GM13977 (cell line): ENCODE results near the gene HCFC1R1.

Experiments used
- DNase-seq: peaks from one replicate; pipeline ENCODE4 v3.0.0; 2012; ENCODE audit warnings: low spot score
- in situ Hi-C: fragments of 300-500 bp; cut with MboI; formaldehyde crosslinking; loops from one replicate; pipeline ENCODE4 v1.12.0; 2022; ENCODE audit warnings: low sequenced_read_pairs, low pct_unique_long_range_greater_than_20kb, mixed read lengths, inconsistent platforms; ENCODE audit not compliant: unreplicated experiment
- TF ChIP-seq, protein P1 (sequence below): IDR thresholded peaks from 2 replicates; pipeline ENCODE4 v1.5.1; 2012; ENCODE audit warnings: mild to moderate bottlenecking, control low read depth; ENCODE audit not compliant: insufficient read depth; ENCODE audit errors: extremely low read depth, missing control alignments

HCFC1R1 gene

DNA sequence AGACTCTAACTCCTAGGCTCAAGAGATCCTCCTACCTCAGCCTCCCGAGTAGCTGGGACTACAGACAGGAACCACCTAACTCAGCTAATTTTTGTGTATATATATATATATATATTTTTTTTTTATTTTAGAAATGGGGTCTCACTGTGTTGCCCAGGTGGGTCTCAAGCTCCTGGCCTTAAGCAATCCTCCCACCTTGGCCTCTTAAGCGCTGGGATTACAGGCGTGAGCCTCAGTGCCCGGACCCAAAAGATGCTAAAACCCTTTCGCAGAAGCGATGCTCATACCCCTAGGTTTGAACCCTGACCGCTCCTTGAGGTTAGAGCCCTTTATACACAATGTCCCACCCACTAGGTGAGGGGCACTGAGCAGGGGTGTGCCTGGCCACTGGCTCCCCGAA lies 13.2 kb downstream of the HCFC1R1 start:
- in situ Hi-C loops, result no loop called here
- no peak for DNase-seq
- TF ChIP-seq, protein P1, sequence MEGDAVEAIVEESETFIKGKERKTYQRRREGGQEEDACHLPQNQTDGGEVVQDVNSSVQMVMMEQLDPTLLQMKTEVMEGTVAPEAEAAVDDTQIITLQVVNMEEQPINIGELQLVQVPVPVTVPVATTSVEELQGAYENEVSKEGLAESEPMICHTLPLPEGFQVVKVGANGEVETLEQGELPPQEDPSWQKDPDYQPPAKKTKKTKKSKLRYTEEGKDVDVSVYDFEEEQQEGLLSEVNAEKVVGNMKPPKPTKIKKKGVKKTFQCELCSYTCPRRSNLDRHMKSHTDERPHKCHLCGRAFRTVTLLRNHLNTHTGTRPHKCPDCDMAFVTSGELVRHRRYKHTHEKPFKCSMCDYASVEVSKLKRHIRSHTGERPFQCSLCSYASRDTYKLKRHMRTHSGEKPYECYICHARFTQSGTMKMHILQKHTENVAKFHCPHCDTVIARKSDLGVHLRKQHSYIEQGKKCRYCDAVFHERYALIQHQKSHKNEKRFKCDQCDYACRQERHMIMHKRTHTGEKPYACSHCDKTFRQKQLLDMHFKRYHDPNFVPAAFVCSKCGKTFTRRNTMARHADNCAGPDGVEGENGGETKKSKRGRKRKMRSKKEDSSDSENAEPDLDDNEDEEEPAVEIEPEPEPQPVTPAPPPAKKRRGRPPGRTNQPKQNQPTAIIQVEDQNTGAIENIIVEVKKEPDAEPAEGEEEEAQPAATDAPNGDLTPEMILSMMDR, result no peak

DNA sequence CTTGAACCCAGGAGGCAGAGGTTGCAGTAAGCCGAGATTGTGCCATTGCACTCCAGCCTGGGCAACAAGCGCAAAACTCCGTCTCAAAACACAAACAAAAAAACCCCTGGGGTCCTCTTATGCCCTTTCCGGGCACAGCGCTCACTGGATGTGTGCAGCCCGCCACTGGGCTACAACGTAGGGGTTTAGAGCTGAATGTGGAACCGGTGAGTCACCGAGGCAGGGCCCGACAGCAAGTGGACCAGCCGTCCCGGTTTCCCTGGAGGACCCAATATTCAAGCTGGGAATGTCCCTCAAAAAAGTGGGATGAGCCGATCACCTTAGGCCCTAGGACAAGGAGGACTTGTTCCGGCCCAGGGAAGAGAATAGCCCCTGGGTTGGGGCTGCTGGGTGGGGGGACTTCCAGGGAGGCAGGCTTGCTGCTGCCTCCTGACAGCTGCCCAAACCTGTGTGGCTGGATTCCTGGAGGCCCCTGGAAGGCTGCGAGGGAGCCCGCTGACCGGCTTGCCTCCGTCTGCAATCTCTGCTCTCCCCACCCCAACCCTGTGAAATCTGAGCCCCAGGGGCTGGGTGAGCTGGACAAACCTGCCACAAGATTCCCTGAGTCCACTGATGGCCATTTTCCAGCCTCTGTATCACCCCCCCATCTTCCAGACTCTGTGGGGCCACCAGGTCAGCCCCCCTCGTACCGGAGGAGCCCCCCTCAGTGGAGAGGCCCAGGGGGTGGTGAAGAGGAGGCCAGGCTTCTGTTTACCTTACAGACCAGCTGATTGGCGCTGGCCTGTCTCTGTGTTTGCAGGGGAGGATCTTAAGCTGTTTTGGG lies 14.0 kb downstream of the HCFC1R1 start:
- no peak for DNase-seq
- in situ Hi-C loops, result no loop called here

DNA sequence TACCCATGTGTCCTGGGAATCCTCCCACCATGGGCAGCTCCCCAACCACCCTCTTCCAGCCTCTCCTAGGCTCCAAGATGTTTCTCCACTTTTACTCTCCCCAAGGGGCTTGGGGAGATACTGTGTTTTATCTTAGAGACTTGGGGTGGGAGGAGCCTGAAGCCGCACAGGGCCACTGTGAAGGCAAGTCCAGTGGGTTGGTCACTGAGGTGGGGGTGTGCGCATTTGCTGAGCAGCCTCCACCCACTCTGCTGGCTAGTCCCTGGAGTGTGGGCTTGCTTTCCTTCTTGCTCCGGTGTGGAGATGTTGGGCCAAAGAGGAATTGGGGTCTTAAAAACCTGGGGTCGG lies 15.1 kb downstream of the HCFC1R1 start:
- no peak for DNase-seq
- TF ChIP-seq, protein P1, result no peak
- in situ Hi-C loops, result no loop called here

More for the DNA sequence above, 14.0 kb downstream of the HCFC1R1 start:
- TF ChIP-seq, protein P1, result no peak

DNA sequence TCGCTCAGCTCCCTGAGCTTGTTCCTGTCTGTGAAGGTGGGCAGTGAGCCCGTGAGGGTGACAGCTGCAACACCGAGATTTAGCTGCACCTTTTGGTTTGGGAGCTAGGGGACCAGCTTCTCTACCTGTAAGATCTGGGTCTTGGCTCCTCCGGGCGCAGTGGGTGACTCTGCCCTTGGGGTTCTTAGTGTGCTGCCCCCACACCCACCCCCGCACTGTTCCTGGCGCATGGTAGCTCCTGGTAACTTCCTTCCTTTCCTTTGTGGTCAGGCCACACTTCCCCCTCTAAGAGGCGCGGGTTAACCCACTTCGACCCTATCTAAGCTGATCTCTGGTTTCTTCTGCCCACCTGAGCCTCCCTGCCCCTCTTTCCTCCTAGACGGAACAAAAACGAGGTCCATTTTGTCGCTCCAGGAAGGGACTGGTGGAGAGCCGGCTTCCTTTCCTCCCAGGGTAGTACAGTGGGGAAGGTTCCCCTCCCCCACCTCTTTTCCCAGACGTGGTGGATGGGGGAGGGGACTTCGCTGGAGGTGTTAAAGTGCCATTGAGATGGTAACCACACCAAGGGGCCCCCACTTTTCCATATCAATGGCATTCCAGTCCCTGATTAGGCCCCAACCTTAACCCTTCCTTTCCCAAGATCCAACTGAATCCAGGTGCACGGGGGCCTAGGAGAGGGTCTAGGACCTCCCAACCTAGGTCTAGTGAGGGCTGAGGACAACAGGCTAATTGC lies 15.6 kb downstream of the HCFC1R1 start:
- in situ Hi-C loops, result no loop called here
- no peak for DNase-seq
- TF ChIP-seq, protein P1, result no peak

DNA sequence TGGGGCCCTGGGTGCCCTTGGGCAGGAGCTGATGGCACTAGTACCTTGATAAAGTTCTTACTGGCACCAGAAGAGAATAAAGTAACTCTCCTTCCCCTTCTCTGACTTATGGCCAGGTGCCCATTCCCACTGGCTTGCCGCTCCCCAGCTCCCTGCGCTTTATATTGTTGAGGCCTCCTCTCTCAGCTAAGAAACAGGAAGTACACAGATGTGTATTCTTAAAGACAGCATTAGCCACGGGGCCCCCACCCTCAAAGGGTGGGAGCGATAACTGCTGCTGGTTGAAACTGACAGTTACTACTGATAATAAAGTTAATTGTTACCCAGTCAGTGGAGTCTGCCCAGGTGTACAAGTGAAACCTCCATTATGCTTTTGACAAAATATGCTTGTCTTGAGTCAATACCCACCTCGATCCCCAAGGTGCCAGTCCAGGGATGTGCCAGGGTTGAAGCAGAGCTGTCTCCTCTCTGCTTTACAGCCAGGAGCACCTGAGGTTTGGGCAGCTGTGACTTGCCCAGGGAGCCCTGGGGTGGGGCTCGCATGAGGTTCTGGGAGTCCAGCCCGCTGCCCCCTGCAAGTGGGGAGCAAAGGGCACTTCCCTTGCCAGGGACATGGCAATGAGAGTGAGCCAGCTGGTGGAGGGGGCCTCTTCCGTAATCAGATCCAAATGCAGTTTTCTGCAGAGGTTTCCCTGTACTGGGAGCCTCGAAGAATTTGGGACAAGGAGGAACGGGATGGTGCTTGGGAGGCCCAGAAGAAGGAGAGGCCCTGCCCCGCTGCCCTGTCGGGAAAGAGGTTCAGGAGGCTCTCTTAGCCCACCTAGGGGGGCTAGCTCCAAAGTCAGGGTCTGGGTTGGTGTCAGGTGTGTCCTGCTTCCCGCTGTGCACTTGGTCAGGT lies 16.4 kb downstream of the HCFC1R1 start:
- peak; percentile 45 for DNase-seq
- in situ Hi-C loops, result no loop called here
- TF ChIP-seq, protein P1, result no peak

DNA sequence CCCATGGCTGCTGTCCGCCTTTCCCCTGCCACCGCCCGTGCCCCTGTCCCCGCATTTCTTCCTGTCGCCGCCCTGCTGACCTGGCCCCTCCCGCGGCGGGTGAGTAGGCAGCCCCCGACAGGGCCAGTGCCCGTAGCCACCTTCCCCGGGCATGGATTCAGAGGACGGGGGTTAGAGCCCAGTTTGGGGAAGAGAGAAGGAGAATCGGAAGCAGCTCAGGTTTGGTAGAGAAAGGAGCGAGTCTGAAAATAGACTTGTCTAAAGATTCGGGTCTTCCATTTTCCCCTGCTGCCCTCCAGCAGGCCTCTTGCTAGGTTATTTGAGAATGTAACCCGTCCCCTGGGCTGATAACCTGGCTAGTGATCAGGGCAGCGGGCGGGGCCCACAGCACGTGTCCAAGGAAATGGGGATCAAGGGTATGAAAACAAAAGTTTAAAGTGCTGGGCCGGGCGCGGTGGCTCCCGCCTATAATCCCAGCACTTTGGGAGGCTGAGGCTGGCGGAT lies 18.9 kb downstream of the HCFC1R1 start:
- in situ Hi-C loops, result no loop called here
- TF ChIP-seq, protein P1, result no peak
- no peak for DNase-seq
